HG03175 (cell line): ENCODE data around the gene ARHGAP8.
"Not testable (repeated sequence)": the region's sequence is repeated elsewhere in the genome, so short reads cannot be mapped to it uniquely, and the experiment has no call there.

ENCODE experiments used
- ATAC-seq: cut with Tn5 transposase; IDR thresholded peaks from one replicate; pipeline ENCODE4 v1.9.1; 2021; ENCODE audit warnings: mild to moderate bottlenecking, moderate library complexity; ENCODE audit not compliant: unreplicated experiment

The ARHGAP8 gene

DNA sequence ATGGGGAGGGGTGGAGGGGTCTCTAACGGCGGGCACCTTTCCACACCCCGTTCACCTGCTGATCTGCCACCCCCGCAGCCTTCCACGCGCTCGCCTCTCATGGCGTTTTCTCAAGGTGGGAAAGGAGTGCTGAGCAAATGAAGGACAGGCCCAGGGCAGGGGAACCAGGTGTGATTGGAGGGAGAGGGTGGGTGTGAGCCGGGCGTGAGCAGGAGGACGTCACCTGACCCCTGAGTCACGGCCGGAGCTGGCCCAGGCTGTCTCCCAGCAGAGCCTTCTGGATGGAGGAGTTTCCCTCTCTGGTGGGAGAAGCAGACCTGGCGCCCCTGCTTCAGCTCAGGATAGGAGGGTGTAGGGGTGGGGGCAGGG is 14.0 kb upstream of the ARHGAP8 start:
- no peak for ATAC-seq

DNA sequence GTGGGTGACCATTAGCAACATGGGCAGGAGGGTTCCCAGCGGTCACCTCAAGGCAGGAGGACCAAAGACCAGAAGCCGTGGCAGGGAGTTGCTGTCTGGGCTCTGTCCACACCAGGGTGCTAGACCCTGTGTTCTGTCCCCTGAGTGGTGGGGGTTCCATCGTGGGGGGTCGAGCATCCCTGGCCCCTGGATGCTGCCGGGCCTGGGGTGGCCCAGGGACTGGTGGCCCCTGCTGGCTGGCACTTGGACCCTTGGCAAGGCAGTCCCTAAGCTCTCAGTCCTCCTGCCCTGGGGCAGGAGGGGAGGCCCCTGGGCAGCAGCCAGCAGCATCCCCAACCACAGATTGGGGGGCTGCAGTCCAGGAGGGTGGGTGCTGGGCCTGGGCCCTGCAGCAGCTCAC is 13.4 kb upstream of the ARHGAP8 start:
- no peak for ATAC-seq

DNA sequence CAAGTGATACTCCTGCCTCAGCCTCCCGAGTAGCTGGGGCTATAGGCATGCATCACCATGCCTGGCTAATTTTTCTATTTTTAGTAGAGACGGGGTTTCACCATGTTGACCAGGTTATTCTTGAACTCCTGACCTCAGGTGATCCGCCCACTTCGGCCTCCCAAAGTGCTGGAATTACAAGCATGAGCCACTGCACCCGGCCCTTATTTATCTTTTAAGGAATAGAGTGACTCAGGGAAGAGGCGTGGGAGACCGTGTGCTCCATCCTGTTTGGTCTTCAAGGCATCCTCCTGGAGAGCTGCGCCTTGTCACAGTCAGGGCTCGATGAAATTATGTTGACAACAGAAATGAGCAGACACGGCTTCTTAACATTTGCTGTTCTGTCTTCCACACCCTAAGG is 12.7 kb upstream of the ARHGAP8 start:
- ATAC-seq: not testable (repeated sequence)

DNA sequence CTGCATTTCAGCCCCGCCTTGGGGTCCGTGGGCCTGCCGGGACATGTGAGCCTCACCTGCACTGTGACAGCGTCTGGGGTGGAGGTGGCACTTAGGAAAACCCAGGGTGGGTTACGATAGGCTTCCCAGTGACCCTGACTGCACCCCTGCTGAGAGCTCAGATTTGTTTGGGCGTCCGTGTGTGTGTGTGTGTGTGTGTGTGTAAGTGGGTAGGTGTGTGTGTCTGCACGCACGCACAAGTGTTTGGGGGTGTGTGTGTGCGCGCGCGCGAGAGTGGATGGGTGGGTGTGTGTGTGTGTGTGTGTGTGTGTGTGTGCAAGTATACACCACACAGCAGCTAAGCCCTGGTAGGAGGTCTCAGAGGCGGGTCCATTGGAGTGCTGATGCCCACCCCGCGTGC is 12.1 kb upstream of the ARHGAP8 start:
- no peak for ATAC-seq

DNA sequence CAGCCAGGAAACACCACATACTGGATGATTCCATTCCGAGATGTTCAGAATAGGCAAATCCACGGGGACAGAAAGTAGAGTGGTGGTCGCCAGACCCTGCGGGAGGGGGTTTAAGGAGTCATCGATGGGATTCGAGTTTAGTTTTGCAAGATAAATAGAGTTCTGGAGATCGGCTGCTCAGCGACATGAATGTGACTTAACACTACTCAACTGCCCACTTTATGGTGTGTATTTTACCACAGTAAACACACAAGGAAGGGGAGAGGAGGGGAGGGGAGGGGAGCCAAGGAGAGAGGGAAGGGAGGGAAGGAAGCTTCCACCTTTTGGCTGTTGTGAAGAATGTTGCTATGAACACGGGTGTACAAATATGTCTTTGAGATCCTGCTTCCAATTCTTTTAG is 10.4 kb upstream of the ARHGAP8 start:
- ATAC-seq: no peak

DNA sequence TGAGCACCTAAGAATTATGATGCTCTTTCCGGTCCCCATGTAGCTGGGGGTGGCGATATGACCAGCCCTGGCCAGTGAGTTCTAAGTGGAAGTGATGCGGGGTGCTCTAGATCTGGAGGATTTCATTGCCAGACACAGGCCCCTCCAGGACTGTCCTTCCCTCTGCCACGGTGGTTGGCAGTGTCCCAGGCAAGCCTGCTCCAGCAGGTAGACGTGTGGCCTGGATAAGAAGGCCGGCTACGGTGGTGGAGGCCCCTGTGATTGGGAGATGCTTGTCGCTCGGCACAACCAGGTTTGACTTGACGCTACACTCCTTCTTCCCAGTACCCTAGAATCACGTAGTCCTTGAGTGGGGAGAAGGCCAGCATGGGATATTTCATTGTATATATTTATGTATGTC is 9.1 kb upstream of the ARHGAP8 start:
- no peak for ATAC-seq

DNA sequence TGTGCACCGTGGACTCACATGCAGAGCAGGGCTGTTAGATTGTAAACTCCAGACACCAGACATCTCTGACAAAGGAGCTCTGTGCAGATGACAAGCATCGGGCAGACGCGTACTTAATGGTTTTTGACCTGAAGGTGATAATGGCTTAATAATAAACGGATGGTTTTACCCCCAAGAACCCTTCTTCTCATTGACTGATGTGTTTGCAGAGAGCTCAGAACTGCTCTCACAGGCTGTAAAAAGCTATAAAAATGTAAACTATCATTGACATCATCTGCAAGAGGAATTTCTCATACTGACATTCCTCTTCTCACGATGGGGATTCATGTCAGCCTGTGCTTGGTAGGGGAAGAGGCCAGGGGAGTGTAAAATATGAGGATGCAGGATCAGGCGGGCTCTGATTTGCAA is 8.6 kb upstream of the ARHGAP8 start:
- no peak for ATAC-seq

DNA sequence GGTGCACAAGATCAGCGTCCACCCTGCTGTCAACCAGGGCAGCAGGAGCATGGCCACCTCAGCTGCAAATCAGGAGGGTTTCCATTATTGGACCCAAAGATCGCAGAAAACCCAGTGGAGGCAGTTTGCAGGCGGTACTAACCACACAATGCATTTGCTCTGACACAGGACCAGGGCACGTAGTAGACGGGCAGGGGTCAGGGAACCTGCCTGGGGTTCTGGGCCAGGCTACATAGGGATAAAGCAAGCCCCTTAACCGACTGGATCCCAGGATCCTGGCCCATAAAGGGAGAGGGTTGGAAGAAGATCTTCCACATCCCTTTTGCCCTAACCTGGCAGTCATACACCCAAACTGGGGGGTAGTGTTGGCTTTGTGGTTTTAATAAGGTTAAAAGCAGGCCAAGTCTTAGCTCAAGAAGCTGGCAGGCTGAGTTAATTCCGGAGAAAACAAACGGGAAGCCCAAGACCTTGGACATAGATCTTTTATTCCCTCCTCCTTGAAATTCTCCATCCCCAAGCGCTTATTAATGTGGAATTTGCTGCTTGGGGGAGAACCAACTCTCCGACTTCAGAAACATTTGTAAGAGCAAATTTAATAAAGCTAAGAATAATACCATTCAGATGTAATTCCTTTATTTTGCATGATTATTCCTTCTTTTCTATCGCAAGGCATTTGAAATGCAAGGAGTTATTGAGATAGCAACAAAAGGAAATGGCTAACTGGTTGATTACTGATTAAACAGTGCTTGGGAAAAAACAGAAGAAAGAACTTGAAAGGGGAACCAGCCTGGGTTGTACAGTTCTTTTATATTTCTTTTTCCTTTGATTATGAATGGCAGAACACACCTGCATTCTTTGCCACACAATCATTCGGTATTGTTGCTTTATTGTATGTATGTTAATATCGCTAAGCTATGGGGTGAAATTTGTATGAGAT is 6.3 kb upstream of the ARHGAP8 start:
- ATAC-seq: no peak

DNA sequence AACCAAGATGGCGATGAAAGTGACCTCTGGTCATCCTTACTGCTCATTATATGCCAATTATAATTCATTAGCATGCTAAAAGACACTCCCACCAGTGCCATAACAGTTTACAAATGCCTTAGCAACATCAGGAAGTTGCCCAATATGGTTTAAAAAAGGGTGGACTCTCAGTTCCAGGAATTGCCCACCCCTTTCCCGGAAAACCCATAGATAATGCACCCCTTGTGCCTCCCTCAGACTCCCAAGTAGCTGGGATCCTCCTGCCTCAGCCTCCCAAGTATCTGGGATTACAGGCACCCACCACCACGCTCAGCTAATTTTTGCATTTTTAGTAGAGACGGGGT is 4.6 kb upstream of the ARHGAP8 start:
- ATAC-seq: not testable (repeated sequence)

DNA sequence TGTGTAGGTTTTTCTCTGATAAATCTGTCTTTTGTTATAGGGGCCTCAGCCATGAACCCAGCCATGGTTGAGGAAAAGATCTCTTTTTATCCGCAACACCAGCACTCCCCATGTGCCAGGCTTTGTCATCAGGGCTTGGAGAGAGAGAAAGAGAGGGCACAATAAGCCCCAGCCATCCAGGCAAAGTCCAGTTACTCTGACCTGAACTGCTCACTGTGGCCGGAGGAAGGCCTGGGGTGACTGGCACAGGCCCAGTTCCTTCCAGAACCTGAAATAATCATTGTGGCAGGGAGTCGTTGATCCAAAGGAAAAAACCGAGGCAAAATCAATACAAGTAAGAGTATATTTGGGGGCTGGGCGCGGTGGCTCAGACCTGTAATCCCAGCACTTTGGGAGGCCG is 3.9 kb upstream of the ARHGAP8 start:
- ATAC-seq: no peak

DNA sequence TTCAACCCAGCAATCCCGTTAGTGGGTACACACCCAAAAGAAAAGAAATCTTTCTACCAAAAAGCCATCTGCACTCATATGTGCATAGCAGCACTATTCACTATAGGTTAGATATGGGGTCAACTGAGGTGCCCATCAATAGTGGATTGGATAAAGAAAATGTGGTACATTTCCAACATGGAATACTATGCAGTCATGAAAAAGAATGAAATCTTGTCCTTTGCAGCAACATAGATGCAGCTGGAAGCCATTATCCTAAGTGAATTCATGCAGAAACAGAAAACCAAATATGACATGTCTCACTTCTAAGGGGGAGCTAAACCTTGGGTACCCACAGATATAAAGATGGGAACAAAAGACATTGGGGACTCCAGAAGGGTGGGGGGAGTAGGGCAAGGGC is 1.9 kb upstream of the ARHGAP8 start:
- ATAC-seq: no peak

DNA sequence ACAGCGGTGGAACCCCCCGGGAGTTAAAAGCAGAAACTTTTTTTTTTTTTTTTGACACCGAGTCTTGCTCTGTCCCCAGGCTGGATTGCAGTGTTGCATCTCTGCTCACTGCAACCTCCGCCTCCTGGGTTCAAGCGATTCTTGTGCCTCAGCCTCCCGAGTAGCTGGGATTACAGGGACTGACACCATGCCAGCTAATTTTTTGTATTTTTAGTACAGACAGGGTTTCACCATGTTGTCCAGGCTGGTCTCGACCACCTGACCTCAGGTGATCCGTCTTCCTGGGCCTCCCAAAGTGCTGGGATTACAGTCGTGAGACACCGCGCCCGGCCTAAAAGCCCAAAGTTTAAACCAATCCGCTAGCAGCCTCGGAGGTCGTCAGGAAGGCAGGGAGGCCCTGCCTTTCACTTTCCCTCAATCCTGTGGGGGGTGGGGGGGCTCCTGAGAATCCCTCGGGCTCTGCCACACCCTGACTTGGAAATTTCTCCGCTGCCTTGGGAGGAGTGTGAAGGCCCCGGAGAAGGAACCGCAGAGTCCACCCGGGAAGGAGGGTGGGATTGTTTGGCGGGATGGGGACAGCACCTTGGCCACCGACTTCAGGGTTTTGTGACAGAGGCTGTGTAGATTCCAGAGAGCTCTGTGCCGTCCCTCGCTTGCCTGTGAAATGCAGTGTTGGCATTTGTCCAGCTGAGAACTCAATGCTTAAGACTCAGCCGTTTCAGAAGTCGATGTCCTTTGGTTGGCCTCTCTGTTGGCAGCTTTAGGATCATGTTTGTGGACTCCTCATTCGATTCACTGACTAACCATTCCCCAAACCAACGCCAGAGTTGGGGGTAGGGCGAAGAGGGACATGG is 1.0 kb downstream of the ARHGAP8 start:
- ATAC-seq: no peak

DNA sequence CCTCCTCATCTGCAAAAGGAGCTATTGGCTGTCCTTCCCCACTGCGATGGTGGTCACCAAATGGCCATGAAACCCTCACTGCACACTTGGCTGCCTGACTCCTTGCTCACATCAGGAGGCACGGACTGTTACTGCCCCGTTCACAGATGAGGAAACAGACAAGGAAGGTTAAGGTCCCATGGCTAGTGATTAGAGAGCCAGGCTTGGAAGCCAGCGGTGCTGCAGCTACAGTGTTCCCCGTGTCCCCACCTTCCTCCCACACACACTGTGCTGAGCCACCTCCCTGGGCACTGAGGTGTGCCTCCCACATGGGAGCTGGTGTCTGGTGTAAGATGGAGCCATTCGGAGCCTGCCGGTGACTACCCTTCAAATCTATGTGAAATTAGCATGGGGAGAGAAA is 2.6 kb downstream of the ARHGAP8 start:
- no peak for ATAC-seq

DNA sequence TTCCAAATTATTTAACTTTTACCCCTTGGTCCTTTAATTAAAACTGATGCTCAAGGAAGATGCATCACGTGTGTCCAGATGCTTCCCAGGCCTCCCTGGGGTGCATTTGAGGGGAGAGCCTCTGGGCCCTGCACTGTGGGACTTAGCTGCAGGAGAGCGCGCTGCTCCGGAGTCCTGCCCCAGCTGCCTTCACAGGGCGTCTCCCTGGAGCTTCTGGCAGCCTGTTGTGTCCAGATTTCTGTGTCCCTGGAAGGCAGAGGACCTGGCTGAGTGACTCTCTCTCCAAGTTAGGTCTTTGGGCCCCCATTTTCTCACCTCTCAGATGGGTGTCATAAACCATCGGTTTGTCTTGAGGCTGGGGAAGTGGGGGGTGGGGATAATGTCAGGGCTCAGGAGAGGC is 3.0 kb downstream of the ARHGAP8 start:
- ATAC-seq: no peak

DNA sequence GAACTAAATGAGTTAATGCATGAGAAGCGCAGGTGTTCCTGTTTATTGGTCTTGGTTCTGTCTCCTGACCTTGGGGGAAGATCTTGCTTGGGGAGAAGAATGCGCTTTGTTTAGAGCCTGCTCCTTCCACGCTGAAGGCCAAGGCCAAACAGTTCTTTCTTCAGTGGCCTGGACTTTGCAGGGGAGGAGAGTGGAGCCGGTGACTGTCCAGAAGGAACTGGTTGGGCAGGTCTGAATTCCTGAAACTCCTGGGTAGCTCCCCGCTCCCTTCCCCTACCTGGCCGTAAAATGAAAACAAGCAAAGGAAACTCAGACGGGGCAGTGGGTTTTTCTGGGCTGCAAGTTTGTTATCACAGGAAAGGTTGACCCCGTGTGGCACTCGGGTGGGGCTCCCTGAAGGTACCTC is 3.6 kb downstream of the ARHGAP8 start:
- no peak for ATAC-seq

DNA sequence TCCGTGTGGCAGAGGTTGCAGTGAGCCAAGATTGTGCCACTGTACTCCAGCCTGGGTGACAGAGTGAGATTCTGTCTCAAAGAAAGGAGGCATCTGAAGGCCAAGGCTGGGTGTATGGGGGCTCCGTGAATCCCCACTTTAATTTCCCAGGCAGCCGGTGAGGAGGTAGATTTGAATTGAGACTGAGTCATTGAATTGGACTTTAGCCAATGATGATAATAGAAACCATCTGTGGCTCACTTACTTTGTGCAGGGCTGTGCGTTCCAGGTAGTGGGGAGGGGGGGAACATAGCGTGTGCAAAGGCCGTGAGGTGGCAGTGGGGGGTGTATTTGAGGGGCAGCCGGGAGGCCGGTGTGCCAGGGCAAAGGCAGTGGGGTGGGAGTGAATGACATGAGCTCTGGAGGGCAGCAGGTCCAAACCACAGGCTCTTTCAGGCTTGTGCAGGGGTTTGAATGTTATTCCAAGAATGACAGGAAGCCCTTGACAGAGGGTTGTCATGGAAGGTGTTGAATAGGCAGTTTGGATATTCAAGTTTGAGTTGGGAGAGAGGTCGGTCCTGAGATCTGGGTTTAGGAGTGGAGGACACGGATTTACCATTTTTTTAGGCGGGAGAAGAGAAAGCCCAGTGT is 6.1 kb downstream of the ARHGAP8 start:
- no peak for ATAC-seq

DNA sequence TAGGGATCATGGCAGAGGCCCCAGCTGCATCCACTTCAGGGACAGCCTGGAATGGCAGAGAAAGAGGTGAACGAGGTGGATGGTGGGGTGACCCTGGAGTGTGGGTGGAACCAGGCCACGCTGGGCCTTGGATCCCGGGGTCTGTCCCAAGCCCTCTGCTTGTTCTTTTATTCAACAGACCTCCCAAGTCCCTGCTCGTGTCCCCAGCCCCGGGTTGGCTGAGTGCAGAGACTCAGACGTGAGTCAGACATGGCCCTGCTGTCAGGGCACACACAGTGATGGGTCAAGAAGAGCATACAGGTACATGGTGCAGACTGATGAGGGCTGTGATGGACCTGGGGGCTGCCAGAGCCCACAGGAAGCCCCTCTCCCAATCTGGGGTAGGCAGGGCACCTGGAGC is 6.6 kb downstream of the ARHGAP8 start:
- ATAC-seq: no peak

DNA sequence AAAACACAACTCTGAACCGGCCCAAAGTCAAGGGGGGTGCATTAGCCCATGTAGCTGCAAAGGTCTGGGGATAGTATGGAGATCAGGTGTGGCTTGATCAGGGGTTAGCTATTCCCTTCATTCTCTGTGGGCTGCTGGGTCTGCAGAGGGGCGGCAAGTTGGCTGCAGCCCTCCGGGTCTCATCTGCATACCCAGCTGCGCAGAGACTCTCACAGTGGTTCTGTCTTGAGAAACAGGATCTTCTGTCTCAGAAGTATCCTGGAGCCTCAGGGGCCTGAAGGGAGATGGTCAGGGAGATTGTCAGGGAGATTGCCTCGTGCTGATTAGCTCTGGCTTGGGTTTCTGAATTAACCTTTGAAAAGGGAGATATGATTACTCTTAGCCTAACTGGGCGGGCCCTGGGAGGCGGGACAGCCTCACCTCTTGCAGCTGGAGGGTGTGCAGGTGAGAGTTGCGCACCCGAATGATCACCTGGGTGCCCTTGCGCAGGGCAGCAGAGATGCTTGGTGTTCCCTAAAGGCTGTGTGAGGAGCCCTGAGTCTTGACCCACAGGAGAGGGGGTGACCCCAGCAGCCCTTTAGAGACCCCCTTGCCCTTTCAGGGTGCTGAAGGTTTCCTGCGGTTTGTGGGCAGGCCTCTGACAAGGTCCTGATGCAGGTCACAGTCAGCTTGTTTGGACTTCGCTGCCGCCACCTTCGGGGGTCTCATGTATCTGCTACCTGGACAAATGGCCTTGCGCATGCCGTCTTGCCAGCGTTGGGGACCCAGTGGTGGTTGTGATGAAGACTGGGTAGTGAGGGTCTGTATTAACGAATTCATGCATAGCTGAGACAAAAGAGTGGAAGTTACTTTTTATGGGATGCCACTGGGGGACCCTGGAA is 7.3 kb downstream of the ARHGAP8 start:
- ATAC-seq: no peak

DNA sequence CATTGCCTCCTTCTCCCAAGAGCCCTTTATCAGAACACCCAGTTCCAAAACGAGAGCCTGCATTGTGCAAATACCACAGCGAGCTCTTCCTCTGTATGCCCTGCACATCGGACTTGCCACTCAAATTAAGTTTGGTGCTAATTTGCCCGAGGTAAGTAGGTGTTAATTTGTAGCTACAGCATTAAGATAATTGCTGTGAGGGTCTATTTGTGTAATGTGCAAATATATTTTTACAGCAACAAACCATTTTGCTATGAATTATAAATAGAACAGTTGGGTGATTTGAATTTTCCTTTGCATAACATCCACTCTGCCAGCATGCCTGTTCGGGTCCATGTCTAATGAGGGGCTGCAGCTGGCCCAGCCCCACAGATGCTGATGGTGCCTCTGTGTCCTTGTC is 8.1 kb downstream of the ARHGAP8 start:
- no peak for ATAC-seq

DNA sequence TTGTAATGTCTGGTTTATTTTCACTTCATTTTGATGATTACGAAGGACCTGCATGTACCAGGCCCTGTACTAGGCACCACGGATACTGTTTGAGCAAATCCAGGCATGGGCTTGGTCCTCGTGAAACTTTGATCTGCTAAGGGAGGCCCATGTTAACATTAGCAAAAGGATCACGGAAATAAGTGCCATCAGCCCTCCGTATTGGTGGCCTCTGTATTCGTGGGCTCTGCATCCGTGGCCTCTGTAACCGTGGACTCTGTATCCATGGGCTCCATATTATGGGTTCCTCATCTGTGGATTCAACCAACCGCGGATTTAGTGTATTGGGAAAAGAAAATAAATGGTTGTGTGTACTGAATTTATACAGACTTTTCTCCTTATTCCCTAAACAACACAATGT is 8.7 kb downstream of the ARHGAP8 start:
- no peak for ATAC-seq

DNA sequence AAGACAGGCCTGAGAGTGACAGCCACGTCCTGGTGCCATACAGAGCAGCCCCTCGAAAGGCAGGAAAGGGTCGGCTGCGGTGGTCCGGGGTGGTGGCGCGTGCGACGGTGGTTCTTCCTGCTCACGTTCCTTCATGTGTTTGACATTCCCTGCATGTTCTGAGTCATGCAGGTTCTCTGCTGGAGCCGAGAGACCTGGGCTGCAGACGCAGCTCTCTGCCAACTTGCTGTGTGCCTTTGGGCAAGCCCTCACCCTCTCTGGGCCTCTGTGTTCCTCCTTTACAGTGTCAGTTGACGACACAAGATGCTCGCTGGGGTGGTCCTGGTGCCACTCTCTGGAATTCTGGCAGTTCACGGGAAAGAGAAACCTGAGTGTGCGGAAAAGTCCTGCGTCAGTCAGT is 12.0 kb downstream of the ARHGAP8 start:
- ATAC-seq: no peak
